T-helper 1 cell treated with Interleukin-12 subunit alpha and Interleukin-12 subunit beta and Interleukin-4 antibody, amounts not matched to agents 30 ng/mL and 1 ng/mL, for 36 hours (primary cell): ENCODE data around the gene OBSCN. TPM values are rescaled to one million over a fixed set of nuclear protein-coding genes. Genes with fewer than 3 reads are reported as not detected.
"Not testable (repeated sequence)": the region's sequence is repeated elsewhere in the genome, so short reads cannot be mapped to it uniquely, and the experiment has no call there.

ENCODE experiments used
- intact Hi-C: fragments of 100-400 bp; cut with micrococcal nuclease; formaldehyde crosslinking; loops from one replicate; pipeline ENCODE4 v1.15.1; 2024
- total RNA-seq: library from RNA; stranded (reverse); gene quantifications from 2 replicates; pipeline ENCODE4 v1.2.3, GENCODE V29; 2022

Gene OBSCN
- total RNA-seq, 1 donor from 2014 or later = 15.4 TPM

DNA sequence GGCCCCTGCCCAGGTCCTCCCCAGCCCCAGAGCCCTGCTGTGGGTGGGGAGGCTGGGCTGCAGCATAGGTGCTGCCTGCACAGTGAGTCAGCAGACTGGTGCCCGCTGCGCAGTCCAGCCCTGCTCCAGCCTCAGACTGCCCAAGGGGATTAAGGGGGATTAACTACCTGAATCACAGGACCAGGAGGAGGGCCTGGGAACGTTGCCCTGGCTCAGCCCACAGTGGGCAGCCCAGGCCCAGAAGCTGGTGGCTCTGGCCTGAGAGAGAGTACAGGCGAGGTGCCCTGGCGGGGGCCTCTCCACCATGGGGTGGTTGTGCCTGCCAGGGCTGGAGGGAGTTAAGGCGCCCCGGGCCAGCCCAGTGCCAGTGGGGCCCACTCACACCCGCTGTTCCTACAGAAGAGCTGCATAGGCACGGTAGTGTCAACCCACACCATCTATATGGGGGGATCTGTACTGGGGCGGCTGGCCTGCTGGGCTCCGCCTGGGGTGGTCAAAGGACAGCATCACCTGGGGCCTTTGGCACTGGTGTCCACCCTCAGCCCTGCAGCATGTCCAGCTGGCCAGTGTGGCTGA, 2.3 kb downstream of the OBSCN start:
- intact Hi-C loops = no loop called here

DNA sequence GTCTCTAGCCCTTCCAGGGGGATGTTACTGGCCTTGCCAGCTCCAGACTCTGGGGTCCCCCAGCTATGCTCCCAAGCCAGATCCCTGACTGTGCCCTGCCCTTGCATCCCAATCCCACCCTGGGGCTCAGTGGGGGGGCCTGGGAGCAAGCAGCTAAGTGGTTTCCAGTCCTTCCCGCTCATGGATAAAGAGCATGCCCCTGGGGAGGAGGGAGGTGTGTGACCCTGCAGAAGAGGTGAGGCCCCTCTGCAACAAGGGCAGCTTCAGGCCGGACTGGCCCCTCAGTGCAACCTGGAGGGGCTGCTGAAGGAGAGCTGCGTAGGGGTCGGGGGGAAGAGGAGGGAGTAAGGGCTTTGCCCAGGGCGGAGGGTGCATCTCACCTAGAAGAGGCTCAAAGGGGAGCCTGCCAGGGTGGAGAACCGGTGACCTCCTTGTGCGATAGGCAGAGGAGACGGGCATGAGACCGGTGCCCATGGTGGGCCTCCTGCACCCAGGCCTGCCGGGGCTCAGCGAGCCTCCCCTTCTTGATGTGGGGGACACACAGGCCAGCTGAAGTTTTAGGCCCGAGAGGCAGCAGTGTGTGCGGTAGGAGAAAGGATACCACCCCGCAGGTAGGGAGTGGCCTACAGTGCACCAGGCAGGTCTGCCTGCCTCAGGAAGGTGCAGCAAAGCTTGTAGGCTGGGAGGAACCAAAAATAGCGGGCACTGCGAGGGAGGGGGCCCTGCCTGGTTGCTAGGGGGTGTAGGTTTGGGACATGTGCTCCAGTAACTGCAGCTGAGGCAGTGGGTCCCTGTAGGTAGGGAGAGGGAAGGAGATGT, 3.1 kb downstream of the OBSCN start:
- intact Hi-C loops = no loop called here

DNA sequence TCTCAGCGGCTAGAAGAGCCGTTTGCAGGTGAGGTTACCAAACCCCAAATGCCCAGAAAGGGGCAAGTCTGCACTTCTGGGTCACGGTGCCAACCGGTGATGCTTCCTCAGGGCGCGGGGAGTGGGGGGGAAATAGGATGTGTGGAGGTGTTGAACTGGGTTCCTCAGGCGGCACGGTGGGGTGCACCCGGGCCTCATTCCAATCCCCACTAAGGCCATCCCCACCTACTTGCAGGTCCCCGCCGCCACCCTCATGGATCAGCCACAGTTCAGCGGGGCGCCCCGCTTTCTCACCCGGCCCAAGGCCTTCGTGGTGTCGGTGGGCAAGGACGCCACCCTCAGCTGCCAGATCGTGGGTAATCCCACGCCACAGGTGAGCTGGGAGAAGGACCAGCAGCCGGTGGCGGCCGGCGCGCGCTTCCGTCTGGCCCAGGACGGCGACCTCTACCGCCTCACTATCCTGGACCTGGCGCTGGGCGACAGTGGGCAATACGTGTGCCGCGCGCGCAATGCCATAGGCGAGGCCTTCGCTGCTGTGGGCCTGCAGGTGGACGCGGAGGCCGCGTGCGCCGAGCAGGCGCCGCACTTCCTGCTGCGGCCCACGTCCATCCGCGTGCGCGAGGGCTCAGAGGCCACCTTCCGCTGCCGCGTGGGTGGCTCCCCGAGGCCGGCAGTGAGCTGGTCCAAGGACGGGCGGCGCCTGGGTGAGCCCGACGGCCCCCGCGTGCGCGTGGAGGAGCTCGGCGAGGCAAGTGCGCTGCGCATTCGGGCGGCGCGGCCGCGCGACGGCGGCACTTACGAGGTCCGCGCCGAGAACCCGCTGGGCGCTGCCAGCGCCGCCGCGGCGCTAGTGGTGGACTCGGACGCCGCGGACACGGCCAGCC, 3.9 kb downstream of the OBSCN start:
- intact Hi-C loops = loop anchor here (2.0 kb wide), 2 partner anchors 37 to 1131 kb away; partner anchors contain the start of gene CCSAP

DNA sequence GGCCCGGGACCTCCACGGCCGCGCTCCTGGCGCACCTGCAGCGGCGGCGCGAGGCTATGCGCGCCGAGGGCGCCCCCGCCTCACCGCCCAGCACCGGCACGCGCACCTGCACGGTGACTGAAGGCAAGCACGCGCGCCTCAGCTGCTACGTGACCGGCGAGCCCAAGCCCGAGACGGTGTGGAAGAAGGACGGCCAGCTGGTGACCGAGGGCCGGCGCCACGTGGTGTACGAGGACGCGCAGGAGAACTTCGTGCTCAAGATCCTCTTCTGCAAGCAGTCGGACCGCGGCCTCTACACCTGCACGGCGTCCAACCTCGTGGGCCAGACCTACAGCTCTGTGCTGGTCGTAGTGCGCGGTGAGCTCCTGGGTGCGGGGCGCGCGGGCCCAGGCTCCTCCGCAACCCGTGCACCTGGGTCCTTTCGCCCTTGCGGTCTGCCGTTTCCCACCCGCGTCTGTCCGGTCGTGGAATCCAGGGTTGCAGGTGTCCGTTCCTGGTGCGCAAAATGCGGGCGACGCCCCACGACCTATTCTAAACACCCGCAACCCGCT, 4.6 kb downstream of the OBSCN start:
- intact Hi-C loops = loop anchor here (2.0 kb wide), 2 partner anchors 38 to 1130 kb away; partner anchors contain the start of gene CCSAP

DNA sequence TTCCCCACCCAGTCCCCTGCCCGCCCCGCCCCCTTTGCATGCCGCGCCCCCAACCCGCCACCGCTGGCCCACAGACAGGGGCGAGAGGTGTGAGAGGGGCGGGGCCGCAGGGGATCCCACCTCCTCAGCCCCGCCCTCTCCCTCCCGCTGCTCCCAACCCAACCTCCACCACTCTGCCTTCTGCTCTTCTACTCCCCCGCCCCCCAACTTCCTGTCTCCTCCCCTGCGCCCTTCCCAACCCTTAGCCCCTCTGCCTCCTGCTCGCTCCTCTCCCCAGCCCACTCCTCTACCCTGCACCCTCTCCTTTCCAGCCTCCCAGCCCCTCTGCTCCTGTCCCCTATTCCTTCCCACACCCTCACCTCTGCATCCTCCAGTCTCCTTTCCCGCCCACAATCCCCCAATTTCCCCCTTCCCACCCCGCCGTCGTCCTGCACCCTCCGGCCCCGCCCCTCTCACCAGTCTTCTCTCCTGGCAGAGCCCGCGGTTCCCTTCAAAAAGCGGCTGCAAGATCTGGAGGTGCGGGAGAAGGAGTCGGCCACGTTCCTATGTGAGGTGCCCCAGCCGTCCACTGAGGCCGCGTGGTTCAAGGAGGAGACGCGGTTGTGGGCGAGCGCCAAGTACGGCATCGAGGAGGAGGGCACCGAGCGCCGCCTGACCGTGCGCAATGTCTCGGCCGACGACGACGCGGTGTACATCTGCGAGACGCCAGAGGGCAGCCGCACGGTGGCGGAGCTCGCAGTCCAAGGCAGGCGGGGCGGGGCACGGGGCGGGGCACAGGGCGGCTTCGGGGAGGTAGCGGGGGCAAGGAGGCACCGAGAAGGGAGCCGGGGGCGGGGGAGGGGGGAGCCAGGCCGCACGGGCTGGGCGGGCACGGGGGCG, 5.4 kb downstream of the OBSCN start:
- intact Hi-C loops = loop anchor here (1.0 to 2.0 kb wide), 19 partner anchors 38 to 1130 kb away; partner anchors contain the start of genes ARF1, CCSAP, GUK1 and JMJD4

DNA sequence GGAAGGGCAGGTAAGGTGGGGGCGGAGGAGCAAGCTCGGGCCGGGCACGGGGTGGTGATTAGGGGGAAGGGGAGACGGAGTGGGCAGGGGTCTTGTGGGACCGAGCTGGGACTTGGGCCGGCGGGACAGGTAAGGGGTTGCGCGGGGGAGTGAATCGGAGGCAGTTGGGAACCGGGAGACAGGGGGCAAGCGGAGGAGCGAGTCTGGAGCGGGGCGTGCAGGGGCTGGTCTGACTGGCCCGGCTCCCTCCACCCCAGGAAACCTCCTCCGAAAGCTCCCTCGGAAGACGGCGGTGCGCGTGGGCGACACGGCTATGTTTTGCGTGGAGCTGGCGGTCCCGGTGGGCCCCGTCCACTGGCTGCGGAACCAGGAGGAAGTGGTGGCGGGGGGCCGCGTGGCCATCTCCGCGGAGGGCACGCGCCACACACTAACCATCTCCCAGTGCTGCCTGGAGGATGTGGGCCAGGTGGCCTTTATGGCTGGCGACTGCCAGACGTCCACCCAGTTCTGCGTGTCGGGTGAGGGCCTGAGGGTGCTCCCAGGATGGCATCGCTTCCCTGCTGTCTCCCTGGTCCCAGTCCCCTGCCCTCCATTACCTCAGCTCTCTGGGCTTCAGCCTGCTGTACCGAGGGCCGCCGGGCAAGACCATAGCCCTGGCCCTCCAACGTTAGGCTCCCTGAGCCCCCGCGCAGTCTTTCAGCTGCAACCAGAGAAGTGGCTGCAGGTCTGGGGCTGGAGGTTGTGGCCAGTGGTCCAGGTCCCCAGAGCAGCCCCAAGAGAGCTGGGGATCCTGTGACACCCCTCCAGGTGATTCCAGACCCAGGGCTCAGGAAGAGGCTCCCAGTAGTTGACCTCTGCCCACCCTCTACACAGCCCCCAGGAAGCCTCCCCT, 6.3 kb downstream of the OBSCN start:
- intact Hi-C loops = loop anchor here (1.0 to 2.0 kb wide), 19 partner anchors 39 to 1129 kb away; partner anchors contain the start of genes ARF1, CCSAP, GUK1 and JMJD4

DNA sequence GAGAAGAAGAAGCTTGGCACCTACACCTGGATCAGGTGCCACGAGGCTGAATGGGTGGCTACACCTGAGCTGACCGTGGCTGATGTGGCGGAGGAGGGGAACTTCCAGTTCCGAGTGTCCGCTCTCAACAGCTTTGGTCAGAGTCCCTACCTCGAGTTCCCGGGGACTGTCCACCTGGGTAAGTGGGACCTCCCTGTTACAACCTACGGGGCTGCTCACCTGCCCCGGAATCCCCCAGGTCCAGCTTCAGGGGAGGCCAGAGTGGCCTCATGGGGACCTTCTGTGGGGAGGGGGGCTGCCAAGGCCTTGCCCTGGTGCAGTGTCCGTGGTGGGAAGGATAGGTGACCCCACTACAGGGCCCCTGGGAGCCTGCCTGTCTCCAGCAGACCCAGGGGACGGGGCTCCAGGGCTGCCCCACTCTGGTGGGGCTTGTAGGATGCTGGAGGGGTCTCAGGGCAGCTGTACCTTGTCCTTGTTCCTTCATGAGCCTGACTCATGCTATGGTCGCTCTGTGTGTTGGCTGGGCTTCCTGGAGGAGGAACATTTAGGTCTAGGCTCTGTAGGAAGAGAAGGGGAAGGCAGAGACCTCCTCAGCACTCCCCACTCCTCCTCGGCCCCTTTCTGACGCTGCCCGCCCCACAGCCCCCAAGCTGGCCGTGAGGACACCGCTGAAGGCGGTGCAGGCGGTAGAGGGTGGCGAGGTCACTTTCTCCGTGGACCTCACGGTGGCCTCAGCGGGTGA, 7.2 kb downstream of the OBSCN start:
- intact Hi-C loops = no loop called here

DNA sequence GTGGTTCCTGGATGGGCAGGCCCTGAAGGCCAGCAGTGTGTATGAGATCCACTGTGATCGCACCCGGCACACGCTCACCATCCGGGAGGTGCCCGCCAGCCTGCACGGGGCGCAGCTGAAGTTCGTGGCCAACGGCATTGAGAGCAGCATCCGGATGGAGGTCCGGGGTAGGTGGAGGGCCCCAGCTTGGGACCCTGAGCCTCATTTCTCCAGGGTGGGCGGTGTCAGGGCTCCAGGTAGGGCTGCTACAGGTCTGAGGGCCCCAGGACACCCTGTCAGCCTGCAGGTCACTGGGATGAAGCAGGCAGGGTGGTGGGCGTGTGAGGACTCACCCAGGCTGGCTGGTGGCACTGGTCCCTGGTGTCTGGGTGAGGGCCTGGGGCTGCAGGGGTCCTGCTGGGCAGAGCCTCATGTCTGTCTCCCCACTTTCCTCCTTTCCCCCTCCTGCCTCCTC, 7.8 kb downstream of the OBSCN start:
- intact Hi-C loops = no loop called here

DNA sequence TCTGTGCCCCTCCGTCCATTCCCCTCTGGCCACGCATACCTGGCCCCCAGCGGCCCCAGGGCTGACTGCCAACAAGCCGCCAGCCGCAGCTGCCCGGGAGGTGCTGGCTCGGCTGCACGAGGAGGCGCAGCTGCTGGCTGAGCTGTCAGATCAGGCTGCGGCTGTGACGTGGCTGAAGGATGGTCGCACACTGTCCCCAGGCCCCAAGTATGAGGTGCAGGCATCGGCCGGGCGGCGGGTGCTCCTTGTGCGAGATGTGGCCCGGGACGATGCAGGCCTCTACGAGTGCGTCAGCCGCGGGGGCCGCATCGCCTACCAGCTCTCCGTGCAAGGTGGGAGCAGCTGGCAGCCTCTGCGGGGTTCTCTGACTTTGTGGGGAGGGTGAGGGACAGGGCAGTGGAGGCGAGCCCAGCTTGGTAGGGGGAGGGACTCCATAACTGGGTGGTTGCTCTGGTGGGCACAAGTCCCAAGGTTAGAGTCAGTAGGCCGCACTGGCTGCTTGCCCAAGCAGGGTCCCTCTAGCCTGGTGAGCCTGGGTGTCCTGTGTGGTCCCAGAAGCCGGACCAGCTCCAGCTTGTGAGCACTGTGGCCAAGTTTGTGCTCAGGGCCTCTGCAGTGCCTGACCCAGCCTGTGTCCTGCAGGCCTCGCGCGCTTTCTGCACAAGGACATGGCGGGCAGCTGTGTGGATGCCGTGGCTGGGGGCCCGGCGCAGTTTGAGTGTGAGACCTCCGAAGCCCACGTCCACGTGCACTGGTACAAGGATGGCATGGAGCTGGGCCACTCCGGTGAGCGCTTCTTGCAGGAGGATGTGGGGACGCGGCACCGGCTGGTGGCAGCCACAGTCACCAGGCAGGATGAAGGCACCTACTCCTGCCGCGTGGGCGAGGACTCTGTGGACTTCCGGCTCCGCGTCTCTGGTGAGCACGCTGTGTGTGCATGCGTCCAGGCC, 8.8 kb downstream of the OBSCN start:
- intact Hi-C loops = no loop called here

DNA sequence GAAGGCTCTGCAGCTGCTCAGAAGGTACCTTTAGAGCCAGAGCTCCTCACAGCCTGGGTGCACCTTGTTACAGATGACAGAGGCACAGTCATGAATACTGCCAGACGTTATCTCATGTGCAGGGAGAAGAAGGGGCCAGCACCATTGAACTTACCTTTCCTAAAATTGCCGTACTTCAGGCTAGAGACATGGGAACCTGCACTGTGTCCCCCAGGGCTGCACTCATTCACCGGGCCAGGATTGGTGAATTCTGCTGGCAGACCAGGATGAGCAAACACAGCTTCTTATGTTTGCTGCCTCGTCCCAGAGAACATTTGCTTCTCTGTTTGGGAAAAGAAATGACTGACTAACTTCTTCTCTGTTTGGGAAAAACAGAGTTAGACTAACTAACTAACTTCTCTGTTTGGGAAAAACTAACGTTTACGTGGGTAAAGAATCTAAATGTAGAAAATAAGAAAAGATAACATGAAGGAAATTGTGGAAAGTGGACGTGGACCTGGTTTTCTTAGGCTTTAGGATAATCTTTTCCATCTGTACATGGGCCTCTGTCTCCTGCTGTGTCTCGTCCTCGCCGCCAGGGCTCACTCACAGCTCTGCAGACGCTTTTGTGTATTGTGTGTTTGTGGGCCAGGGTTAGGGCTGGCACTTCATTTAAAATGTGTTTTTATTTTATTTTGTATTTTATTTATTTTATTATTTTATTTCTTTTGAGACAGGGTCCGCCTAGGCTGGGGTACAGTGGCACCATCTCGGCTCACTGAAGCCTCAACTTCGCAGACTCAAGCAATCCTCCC, 9.9 kb downstream of the OBSCN start:
- intact Hi-C loops = no loop called here

DNA sequence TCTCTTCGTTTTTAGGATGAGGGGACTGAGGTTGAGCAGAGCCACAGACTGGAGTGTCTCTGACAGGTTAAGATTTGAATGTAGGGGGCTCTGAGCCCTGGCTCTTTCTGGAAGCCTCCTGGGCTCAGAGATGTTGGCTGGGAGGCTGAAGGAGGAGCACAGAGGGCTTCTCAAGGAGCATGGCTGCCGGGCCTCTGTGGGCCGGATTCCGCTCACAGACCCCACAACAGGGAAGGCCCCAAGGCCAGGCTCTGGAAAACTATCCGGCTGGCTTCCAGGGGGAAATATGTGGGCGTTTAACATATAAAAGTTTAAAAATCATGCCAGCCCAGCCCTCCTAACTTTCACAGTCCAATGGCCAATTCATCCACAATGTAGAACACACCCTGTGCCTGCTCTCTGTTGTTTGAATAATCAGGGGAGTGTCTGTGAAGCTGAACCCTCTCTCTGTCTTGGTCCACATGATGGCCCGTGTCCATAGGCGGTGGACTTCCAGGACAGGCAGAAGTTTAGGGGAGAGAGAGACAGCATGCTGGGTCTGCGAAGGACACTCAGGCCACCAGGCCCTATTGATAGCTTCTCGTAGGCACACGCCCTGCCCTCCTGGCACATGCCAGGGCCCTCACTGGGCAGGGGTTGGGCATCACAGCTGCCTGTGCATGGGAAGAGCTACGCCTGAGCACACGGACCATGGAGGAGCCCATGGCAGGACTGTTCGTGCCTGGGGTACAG, 10.8 kb downstream of the OBSCN start:
- intact Hi-C loops = no loop called here

DNA sequence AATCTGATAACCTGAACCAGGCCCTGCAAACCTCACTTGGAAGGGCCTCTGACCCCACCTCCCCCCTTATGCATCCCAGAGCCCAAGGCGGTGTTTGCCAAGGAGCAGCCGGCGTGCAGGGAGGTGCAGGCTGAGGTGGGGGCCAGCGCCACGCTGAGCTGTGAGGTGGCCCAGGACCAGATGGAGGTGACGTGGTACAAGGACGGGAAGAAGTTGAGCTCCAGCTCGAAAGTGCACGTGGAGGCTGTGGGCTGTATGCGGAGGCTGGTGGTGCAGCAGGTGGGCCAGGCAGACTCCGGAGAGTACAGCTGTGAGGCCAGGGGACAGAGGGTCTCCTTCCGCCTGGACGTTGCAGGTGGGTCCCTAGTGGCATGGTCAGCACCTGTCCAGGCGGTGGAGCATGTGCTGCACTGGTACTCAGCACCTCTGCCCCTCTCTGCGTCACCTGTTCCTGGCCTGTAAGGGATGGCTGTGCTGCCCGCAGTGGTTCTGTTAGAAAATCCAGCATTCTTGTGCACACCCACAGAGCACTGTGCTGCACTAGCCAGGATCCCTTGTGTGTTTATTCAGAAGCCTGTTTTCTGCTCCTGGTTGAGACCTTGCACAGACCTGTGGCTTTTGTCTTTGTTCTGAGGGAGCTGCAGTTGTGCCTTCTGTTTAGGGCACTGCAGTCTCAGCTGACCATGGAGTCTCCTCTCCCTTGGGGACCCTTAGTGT, 11.6 kb downstream of the OBSCN start:
- intact Hi-C loops = no loop called here

DNA sequence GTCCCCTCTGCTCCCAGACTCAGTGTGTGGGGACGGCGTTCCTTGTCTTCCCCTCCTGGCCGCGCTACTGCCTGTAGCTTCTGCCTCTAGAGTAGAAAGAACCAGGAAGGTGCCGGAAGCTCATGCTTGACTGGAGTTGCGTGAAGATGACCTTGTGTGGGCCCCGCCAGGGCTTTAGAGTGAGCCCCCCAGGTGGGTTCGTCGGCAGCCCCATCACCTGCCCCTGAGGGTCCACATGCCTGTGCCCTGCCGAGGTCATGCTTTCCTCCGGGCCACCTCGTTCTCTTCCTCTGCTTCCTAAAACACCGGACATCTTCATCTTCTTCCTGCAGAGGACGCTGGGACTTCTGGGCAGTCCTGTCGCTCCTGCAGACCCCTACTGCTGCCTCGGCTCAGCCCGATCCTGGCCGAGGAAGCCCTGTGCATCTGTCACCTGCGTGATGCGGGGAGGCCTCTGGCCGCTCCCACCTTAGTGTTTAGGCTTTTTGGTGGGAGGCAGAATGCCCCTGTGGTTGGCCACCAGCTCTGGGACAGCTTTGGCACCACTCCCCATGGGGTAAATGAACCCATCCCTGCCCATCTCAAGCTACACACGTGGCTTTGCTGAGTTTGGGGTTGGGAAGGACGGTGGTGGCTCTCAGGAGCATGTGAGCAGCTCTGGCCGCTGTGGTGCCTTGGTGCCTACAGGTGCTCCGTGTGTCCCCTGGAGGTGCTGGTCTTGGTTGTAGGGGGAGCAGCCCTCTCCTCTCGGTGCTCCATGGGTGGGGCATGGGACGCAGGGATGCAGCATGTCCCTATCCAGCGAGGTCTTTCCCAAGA, 12.3 kb downstream of the OBSCN start:
- intact Hi-C loops = no loop called here

DNA sequence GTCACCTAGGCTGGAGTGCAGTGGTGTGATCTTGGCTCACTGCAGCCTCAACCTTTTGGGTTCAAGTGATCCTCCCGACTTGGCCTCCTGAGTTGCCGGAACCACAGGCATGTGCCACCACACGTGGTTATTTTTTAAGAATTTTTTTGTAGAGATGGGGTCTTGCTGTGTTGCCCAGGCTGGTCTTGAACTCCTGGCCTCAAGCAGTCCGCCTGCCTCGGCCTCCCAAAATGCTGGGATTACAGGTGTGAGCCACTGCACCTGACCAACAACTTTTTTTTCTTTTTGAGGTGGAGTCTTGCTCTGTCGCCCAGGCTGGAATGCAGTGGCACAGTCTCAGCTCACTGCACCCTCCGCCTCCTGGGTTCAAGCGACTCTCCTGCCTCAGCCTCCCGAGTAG, 13.3 kb downstream of the OBSCN start:
- intact Hi-C loops = not testable (repeated sequence)
